Smooth muscle cell of the pulmonary artery (primary cell): ENCODE data around the gene HNRNPCL1. TPM values are rescaled to one million over a fixed set of nuclear protein-coding genes. Genes with fewer than 3 reads are reported as not detected.

Experiments used
- total RNA-seq: library from RNA; depleted of rRNA; stranded (reverse); fragments of >200 nt; gene quantifications from 2 replicates; pipeline ENCODE4 v1.2.3, GENCODE V29; 2014

Gene HNRNPCL1
- total RNA-seq, result not detected in 2 replicates

GRCh38 chr1:12848620-12849019 is at the start of gene HNRNPCL1:
TSS of gene HNRNPCL1 (minus strand) at chr1:12848720. CDS start at chr1:12848289, 431 bp downstream.

GRCh38 chr1:12898170-12898569 is 49.6 kb upstream of the HNRNPCL1 start, which contains the start of gene PRAMEF10:
TSS of gene PRAMEF10 (minus strand) at chr1:12898270. CDS start at chr1:12895847, 2,423 bp downstream.

GRCh38 chr1:12886101-12886500 is 37.6 kb upstream of the HNRNPCL1 start, which contains the start of gene PRAMEF4:
TSS of gene PRAMEF4 (minus strand) at chr1:12886201. CDS start at chr1:12883394, 2,807 bp downstream.

GRCh38 chr1:12856786-12857185 is 8.3 kb upstream of the HNRNPCL1 start, which contains the start of gene PRAMEF2:
TSS of gene PRAMEF2 (plus strand) at chr1:12857086. CDS start at chr1:12859010, 1,924 bp downstream.

GRCh38 chr1:12831310-12831709 is 17.2 kb downstream of the HNRNPCL1 start, which contains the start of gene PRAMEF11:
TSS of gene PRAMEF11 (minus strand) at chr1:12831410. CDS start at chr1:12828789, 2,621 bp downstream.

Other genes with a start within 250 kb of the HNRNPCL1 start
- 9.6 and 35.3 TPM in 2 replicates for gene DHRS3, start 230.5 kb downstream of the HNRNPCL1 start, total RNA-seq
- not detected in 2 replicates for gene AADACL4, start 204.6 kb downstream of the HNRNPCL1 start, total RNA-seq
- not detected in 2 replicates for gene AADACL3, start 132.6 kb downstream of the HNRNPCL1 start, total RNA-seq
- gene CFAP107, start 102.5 kb downstream of the HNRNPCL1 start, total RNA-seq, result not detected in 2 replicates
- gene PRAMEF12, start 75.0 kb downstream of the HNRNPCL1 start, total RNA-seq, result not detected in 2 replicates
- not detected in 2 replicates for gene PRAMEF1, start 57.3 kb downstream of the HNRNPCL1 start, total RNA-seq
- gene PRAMEF11, start 17.3 kb downstream of the HNRNPCL1 start, total RNA-seq, result not detected in 2 replicates
- gene PRAMEF2, start 8.4 kb upstream of the HNRNPCL1 start, total RNA-seq, result not detected in 2 replicates
- not detected in 2 replicates for gene PRAMEF4, start 37.5 kb upstream of the HNRNPCL1 start, total RNA-seq
- gene PRAMEF10, start 49.5 kb upstream of the HNRNPCL1 start, total RNA-seq, result not detected in 2 replicates
- not detected in 2 replicates for gene PRAMEF7, start 67.9 kb upstream of the HNRNPCL1 start, total RNA-seq
- gene PRAMEF6, start 98.9 kb upstream of the HNRNPCL1 start, total RNA-seq, result not detected in 2 replicates
- gene PRAMEF27, start 207.9 kb upstream of the HNRNPCL1 start, total RNA-seq, result not detected in 2 replicates
- gene HNRNPCL3, start 212.0 kb upstream of the HNRNPCL1 start, total RNA-seq, result not detected in 2 replicates
- gene PRAMEF25, start 222.1 kb upstream of the HNRNPCL1 start, total RNA-seq, result not detected in 2 replicates